Thyroid gland (tissue), 4 donors: ENCODE data around the gene ITGAD. TPM values are rescaled to one million over a fixed set of nuclear protein-coding genes. Genes with fewer than 3 reads are reported as not detected.

Experiments used
- DNase-seq, 2 donors: peaks; one replicate each; pipeline ENCODE4 v3.0.0-alpha.2; 2019
- H3K27ac ChIP-seq, 3 donors: fragments of 200-600 bp; sonication (generic); 1 replicate in 2 of 3; 2 replicates in 1 of 3; pipeline ENCODE4 v1.5.1; 2016 to 2019; ENCODE audit warnings: mild to moderate bottlenecking in 1 of 3, moderate library complexity in 1 of 3
- H3K27me3 ChIP-seq: fragments of 200-600 bp; sonication (generic); one replicate; pipeline ENCODE4 v1.5.1; 2019
- H3K36me3 ChIP-seq, 2 donors: fragments of 200-600 bp; sonication (generic); one replicate each; pipeline ENCODE4 v1.5.1; 2016 to 2019
- H3K4me1 ChIP-seq, 2 donors: fragments of 200-600 bp; sonication (generic); one replicate each; pipeline ENCODE4 v1.5.1; 2017 to 2019
- H3K4me3 ChIP-seq, 3 donors: fragments of 200-600 bp; sonication (generic); replicated peaks in 1 of 3; 1 replicate in 2 of 3; 2 replicates in 1 of 3; pipeline ENCODE4 v1.5.1; 2016; ENCODE audit warnings: mild to moderate bottlenecking in 1 of 3
- H3K9me3 ChIP-seq: fragments of 200-600 bp; sonication (generic); one replicate; pipeline ENCODE4 v1.5.1; 2017
- POLR2A ChIP-seq, 2 donors: fragments of 450-650 bp; IDR thresholded peaks; one replicate each; pipeline ENCODE4 v1.6.1; 2017; ENCODE audit warnings: antibody characterized with exemption in 2 of 2, mild to moderate bottlenecking in 2 of 2, moderate library complexity in 1 of 2
- WGBS, 2 donors: methylation state at CpG; one replicate each; pipeline ENCODE4 v1.1.5; 2017; 5-methylcytosine and 5-hydroxymethylcytosine counted together
- intact Hi-C: fragments of 100-400 bp; cut with DNase I; formaldehyde crosslinking; loops from one replicate; pipeline ENCODE4 v1.15.1; 2023
- total RNA-seq, 4 donors: library from RNA; depleted of rRNA; stranded (reverse); fragments of >200 nt; gene quantifications; one replicate each; pipeline ENCODE4 v1.2.3, GENCODE V29; 2016
- TF ChIP-seq, protein P1 (sequence below), 6 experiments: fragments of 200-600 bp in 3 of 6; fragments of 450-650 bp in 3 of 6; sonication (generic) in 3 of 6; IDR thresholded peaks; one replicate each; pipeline ENCODE4 v1.5.1; 2016 to 2019; ENCODE audit warnings: antibody characterized with exemption in 6 of 6, mild to moderate bottlenecking in 2 of 6, inconsistent platforms in 1 of 6, moderate library complexity in 1 of 6

ITGAD gene
- total RNA-seq, 4 donors from 2014 or later = not detected

- H3K4me1 ChIP-seq = no peaks in the 10 kb centered on the region
- H3K27ac ChIP-seq = no peak overlapping the region
- DNase-seq = no peak
- whole genome bisulfite sequencing, 2 donors = 78 to 82% methylated on average over 11 to 14 of the region's 21 CpGs
- H3K27me3 ChIP-seq = no peaks in the 10 kb centered on the region
- no peak for TF ChIP-seq POLR2A (IDR thresholded peaks at IDR 0.05)
- TF ChIP-seq, protein P1, sequence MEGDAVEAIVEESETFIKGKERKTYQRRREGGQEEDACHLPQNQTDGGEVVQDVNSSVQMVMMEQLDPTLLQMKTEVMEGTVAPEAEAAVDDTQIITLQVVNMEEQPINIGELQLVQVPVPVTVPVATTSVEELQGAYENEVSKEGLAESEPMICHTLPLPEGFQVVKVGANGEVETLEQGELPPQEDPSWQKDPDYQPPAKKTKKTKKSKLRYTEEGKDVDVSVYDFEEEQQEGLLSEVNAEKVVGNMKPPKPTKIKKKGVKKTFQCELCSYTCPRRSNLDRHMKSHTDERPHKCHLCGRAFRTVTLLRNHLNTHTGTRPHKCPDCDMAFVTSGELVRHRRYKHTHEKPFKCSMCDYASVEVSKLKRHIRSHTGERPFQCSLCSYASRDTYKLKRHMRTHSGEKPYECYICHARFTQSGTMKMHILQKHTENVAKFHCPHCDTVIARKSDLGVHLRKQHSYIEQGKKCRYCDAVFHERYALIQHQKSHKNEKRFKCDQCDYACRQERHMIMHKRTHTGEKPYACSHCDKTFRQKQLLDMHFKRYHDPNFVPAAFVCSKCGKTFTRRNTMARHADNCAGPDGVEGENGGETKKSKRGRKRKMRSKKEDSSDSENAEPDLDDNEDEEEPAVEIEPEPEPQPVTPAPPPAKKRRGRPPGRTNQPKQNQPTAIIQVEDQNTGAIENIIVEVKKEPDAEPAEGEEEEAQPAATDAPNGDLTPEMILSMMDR (IDR thresholded peaks at IDR 0.05) = no peak
- no peak overlapping the region for H3K4me3 ChIP-seq
- intact Hi-C loops = no loop called here
- no peaks in the 10 kb centered on the region for H3K36me3 ChIP-seq
- H3K9me3 ChIP-seq = no peaks in the 10 kb centered on the region
Observed at GRCh38 chr16:31403590-31404352, 10.6 kb downstream of the ITGAD start.

DNA sequence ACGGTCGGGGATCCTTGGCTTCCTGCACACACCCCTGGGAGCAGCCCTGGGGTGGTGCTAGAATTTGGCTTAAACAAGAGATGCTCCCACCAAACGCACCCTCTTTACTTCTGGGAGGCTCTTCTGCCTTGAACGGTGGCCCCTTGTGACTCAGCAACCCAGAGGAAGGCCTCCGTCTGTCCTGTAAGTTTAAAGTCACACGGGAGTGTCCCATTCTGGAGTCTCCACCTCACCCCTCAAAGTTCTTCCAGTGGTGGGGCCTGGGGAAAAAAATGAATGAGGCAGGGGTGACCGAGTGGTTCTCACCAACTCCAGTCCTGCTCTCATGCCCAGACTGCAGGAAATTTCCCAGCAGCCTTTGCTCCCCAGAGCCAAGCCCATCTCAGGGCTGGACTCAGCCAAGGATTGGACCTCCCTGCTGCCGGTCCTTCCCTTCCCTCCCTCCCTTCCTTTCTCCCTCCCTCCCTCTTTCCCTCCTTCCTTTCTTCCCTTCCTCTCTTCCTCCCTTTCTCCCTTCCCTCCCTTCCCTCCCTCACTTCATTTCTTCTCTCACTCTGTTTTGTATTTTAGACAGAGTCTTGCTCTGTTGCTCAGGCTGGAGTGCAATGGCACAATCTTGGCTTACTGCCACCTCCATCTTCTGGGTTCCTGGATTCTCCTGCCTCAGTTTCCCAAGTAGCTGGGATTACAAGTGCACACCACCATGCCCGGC is 11.4 kb downstream of the ITGAD start:
- H3K36me3 ChIP-seq = no peaks in the 10 kb centered on the region
- DNase-seq = no peak
- TF ChIP-seq POLR2A (IDR thresholded peaks at IDR 0.05) = no peak
- TF ChIP-seq, protein P1 (IDR thresholded peaks at IDR 0.05) = no peak
- intact Hi-C loops = no loop called here
- no peaks in the 10 kb centered on the region for H3K27me3 ChIP-seq
- H3K9me3 ChIP-seq = no peaks in the 10 kb centered on the region
- WGBS, 2 donors = 59 to 63% methylated on average over 7 to 9 of the region's 9 CpGs
- H3K4me3 ChIP-seq = no peak overlapping the region
- H3K4me1 ChIP-seq = no peaks in the 10 kb centered on the region
- no peak overlapping the region for H3K27ac ChIP-seq

- intact Hi-C loops = no loop called here
- no peaks in the 10 kb centered on the region for H3K4me1 ChIP-seq
- no peak for DNase-seq
- H3K9me3 ChIP-seq = no peaks in the 10 kb centered on the region
- H3K27me3 ChIP-seq = no peaks in the 10 kb centered on the region
- no peaks in the 10 kb centered on the region for H3K36me3 ChIP-seq
- H3K27ac ChIP-seq = no peak overlapping the region
- TF ChIP-seq, protein P1 (IDR thresholded peaks at IDR 0.05) = no peak
- TF ChIP-seq POLR2A (IDR thresholded peaks at IDR 0.05) = no peak
- WGBS, 2 donors = 90 to 95% methylated on average over 3 to 8 of the region's 8 CpGs
- H3K4me3 ChIP-seq = no peak overlapping the region
Observed at GRCh38 chr16:31407406-31407805, 14.3 kb downstream of the ITGAD start.

- Histone ChIP-seq H3K9me3 (no peaks in the 10 kb centered on the region), H3K4me3 (no peak overlapping the region), H3K4me1 (no peaks in the 10 kb centered on the region), H3K27me3 (no peaks in the 10 kb centered on the region), H3K36me3 (no peaks in the 10 kb centered on the region), H3K27ac (no peak overlapping the region)
- DNase-seq = no peak
- TF ChIP-seq, protein P1 (IDR thresholded peaks at IDR 0.05) = no peak
- TF ChIP-seq POLR2A (IDR thresholded peaks at IDR 0.05) = no peak
- intact Hi-C loops = no loop called here
- 61 to 66% methylated on average over 3 of the region's 3 CpGs for WGBS, 2 donors
Observed at GRCh38 chr16:31409433-31409832, 16.3 kb downstream of the ITGAD start.

DNA sequence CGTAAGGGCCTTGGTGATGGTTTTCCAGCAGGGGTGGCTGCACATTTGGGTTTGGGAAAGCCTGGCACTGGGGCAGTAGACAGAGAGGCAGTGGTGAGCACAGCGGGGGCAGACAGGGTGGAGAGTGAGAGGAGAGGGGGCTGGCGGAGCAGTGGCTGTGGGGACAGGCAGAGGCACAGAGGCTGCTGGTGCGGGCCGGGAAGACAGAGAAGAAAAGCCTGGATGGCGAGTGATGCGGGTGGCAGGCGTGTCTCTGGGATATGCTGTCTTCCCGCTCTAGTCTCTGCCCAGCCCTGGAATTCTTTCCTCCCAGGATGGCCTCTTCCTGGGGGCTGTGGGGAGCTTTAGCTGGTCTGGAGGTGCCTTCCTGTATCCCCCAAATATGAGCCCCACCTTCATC is 16.9 kb downstream of the ITGAD start:
- no peak for TF ChIP-seq POLR2A (IDR thresholded peaks at IDR 0.05)
- TF ChIP-seq, protein P1 (IDR thresholded peaks at IDR 0.05) = no peak
- no peaks in the 10 kb centered on the region for H3K27me3 ChIP-seq
- no peaks in the 10 kb centered on the region for H3K9me3 ChIP-seq
- no peaks in the 10 kb centered on the region for H3K36me3 ChIP-seq
- H3K4me3 ChIP-seq = no peak overlapping the region
- no peak for DNase-seq
- no peak overlapping the region for H3K27ac ChIP-seq
- 82 to 85% methylated on average over 9 of the region's 9 CpGs for WGBS, 2 donors
- intact Hi-C loops = no loop called here
- H3K4me1 ChIP-seq = no peaks in the 10 kb centered on the region
